Colon (tissue), 2 donors: ENCODE results near the gene OXSR1.

ENCODE experiments used
- FAIRE-seq: peaks from 2 replicates; lab custom pipeline; 2012; peaks lifted over from hg19 to GRCh38; lab: Jason Lieb, UNC
- donor health status: control.
- donor health status: control.

OXSR1 gene

DNA sequence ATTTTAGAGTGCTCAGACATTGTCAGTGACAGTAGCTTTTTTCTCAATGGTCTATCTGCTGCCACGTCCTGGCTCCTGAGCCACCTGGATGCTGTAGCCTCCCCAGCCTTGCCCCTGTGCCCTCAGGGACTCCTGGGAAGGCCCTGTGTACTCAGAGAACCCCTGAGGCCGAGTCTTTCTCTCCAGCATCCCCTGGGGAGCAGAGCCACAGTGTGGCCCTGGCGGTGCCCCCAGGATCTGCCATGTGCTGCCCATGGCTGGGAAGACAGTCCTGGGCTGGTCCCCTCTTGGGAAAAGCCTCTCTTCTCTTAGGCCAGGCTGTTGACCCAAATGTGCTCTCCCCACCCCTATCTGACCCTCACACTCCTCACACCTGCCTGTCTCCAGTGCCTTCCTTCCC, 21.8 kb upstream of the OXSR1 start:
- FAIRE-seq, result no peak

DNA sequence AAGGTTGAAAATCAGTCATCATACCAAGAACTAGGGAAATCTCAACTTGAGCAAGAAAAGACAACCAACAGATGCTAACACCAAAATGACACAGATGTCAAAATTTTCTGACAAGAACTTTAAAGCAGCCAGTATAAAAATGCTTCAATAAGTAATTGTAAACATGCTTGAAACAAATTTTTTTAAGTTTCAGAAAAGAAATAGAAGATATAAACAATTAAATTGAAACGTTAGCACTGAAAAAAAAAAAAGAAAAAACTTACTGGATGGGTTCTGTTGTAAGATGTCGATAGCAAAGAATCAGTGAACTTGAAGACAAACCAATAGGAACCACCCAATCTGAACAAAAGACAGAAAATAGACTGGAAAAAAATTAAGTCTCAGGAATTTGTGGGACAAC, 18.8 kb upstream of the OXSR1 start:
- FAIRE-seq, result no peak

DNA sequence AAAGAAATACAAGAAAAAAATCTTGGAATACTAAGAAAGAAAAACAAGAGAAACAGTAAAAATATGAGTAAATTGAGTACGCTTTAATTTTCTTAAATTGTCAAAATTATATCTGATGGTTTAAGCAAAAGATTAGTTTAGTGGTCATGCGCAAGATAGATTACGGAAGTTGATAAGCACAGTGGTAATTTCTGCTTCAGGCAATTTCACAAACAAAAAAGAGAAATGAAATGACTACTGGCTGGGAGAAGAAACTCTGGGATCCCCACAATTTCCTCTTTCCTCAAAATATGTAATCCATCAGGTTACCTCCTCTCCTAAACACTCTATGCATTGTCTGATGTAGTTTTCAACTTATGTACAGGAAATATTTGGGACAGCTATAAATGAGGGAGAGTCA, 17.9 kb upstream of the OXSR1 start:
- FAIRE-seq, result no peak

DNA sequence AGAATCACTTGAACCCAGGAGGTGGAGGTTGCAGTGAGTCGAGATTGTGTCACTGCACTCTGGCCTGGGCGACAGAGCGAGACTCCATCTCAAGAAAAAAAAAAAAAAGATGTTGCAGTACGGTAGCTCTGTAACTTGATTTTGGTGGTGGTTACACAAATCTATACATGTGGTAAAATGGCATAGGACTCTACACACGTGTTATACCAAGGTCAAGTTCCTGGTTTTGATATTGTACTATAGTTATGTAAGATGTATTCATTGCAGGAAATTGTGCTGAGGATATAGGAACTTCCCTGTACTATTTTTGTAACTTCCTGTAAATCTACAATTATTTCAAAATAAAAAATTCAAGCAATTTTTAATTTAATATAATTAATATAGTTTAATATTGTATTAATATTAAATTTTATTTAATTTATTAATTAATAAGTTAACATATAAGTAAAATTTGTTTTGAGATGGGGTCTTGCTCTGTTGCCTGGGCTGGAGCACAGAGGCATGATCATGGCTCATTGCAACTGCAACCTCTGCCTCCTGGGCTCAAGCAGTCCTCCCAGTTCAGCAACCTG, 16.9 kb upstream of the OXSR1 start:
- no peak for FAIRE-seq

DNA sequence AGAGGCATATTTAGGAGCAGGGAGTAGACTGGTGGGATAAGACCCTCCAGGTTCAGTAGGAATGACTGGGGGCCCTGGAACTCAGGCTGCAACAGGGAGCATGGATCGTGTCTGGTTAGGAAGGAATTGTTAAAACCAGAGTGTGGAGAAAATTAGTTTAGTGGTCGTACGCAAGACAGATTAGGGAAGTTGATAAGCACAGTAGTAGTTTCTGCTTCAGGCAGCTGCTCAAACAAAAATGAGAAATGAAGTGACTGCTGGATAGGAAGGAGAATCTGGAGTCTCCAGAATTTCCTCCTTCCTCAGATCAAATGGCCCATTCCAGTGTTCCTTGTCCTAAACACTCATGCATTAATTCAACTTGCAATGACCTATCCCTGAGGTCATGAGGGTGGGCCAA, 15.6 kb upstream of the OXSR1 start:
- no peak for FAIRE-seq

DNA sequence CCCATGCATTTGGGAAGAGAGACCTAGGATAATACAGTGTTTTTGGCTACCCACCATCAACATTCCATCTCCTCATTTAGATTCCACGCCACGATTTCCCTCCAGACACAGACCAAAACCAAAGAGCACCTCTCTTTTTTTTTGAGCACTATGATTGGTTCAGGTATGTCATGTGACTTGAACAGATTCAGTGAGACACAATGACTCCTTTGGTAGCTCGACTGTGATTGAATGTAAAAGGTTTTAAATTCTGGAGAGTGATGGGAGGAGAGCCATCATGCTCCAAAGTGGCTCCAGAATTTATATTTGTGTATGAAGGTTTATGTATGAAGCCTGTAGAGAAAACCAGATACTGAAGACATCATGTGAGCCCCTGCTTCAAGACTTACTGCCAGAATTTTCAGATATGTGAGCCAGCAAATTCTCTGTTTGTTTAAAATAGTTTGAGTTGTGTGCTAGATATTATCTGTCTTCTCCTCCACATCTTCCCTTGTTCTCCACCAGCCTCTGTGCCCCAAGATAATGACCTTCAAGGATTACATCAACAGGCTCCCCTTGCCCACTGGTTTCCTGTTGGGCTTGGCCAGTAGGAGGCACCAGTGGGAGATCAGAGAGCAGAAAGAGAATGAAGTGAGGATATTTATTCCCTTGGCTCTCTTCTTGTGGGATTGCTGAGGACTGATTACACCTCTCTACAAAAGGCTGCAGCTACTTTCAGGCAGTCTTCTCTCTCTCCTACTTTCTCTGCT, 14.4 kb upstream of the OXSR1 start:
- FAIRE-seq, result no peak

DNA sequence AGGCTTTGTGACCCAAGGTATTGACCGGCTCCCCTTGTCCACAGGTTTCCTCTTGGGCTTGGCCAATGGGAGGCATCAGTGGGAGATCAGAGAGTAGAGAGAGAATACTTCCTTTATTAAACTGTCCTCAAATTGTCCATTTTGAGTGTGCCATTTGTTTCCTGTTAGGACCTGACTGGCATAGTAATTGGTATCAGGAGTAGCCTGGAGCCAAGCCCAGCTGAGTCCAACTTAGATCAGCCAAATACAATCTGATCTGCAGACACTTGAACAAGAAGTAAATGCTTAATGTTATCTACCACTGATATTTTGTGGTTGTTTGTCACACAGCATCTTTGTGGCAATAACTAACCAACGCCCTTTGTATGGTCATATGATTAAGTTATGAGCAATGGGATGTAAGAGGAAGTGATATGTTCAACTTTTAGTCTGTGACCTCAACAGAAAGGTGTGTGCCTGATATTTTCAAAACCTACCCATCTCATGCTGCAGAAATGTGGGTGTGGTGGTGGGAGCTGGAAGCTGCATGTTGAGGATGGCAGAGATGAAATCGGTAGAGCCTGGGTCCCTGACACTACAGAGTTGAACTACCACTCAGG, 13.6 kb upstream of the OXSR1 start:
- no peak for FAIRE-seq

DNA sequence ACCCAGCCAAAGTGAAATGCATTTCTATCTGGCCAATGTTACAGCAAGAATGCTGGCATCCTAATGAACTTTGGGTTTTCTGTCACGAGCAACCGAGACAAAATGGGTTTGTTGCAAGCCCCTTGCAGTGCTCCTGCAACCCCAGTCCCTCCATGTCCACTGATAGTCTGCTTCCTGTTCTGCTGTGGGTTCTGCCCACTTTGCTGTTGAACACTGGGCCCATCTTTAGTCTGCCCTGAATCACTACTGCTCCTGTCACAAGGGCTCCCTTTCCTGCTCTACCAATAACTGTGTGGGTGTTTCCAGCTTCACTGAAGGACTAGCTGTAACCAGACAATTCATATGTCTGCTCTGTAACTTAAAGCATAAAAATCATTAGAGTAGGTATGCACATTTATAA, 12.7 kb upstream of the OXSR1 start:
- no peak for FAIRE-seq

DNA sequence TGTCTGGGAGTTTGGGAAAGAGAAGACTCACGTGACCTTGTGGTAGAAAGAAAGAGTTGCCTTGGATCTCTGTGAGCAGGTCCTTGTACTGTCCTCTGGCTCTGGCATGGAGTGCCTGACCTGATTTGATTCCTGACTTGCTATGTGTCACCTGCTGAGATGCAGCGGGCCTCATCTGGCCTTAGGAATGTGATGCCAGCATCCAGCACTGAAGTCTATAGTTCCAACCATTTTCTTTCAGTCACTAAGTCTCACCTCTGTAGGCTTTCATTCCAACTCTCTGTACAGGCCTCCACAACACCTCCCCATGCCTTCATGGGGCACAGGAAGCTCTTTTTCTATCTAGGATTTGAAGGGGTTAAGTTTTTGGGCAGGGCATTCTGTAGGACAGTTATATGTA, 12.1 kb upstream of the OXSR1 start:
- FAIRE-seq, result no peak

DNA sequence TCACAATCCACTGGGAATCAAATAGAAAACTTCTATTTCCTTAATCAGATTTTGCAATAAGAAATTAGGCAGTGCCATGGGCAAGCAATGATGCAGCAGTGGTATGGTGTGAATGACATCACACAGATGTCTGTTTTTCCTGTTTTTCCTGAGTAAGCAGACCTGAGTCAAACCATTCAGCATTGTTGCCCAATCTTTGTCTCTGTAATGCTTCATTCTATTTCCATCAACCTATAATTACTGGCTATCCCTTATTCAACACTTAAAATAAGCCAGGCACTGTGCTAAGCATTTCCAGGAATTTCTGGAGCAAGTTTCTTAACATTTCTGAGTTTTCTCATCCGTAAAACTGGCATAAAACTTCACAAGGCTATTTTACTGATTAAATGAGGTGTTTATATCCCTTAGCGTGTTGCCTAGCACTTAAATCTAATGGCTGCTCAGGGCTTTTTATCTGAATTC, 11.3 kb upstream of the OXSR1 start:
- FAIRE-seq, result no peak

DNA sequence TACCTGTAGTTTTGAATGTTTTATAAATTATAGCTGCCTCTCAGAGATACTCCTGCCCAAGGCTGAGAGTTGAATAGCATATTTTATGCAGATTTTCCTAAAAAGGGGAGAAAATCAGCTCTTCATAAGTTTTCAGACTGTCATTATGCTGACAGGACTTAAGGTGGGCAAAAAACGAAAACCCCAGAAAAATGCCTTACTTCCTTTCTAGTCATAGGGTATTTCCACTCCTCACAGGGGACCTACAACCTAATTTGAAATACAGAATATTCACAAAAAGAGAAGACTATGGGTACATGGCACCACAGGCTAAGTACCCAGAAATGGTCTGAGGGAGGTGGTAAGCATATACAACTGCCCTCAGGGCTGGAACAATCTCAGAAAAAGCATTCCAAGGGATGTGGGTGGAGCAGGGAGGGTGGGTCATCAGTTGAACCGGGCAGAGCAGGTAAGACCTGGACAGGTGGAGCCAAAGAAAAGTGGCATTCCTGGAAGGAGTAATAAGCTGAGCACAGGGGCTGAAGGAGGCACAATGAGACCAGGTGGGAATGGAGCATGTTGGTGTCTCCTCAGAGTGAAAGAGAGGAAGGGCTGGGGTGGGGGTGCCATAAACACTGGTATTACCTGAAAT, 10.6 kb upstream of the OXSR1 start:
- no peak for FAIRE-seq

DNA sequence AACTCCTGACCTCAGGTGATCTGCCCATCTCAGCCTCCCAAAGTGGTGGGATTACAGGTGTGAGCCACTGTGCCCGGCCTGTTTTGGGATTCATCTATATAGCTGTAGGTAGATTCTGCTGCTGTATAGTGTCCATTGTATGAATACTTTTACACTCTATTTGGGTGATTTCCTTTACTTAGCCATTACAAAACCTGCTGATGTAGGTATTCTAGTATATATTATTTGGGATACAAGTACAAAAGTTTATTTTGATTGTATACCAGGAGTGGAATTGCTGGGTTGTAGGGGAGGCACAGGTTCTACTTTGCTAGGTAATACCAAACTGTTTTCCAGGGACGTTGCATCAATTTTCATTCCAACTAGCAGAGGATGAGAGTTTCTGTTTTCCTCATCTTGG, 9.5 kb upstream of the OXSR1 start:
- no peak for FAIRE-seq

DNA sequence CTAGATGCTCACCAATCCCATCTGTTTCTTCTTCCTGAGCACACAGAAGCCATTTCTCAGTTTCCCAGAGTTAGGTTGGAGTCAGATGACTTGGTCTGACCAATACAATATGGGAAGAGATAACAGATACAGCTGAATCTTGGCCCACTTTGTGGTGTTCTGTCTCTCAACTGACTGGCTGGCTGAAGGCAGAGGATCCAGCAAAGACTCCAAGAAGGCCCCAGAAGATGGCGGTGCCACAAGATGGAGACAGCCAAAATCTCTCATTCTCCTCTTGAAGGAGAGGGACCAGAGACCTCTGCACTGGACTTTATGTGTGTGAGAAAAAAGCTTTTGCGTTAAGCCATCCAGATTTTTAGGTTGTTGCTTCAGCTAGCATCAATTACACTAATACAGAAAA, 8.2 kb upstream of the OXSR1 start:
- no peak for FAIRE-seq

DNA sequence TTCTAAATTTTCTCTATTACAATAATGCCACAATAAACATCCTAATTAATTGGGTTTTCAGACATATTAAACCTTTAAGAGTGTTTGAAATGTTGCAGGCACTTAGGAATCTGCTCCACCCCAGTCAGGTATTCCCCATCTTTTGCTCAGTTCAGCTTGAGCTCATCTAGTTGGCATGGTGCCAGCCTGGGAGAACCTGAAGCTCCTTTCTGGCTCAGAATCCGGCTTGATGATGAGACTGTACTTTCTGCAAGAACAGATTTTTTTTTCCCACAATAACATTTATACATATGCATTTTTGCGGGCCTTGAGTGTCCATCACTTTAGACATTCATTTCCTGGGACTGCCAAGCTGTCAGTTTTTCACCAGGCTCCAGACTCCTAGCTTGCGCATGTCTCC, 7.7 kb upstream of the OXSR1 start:
- FAIRE-seq, result no peak

DNA sequence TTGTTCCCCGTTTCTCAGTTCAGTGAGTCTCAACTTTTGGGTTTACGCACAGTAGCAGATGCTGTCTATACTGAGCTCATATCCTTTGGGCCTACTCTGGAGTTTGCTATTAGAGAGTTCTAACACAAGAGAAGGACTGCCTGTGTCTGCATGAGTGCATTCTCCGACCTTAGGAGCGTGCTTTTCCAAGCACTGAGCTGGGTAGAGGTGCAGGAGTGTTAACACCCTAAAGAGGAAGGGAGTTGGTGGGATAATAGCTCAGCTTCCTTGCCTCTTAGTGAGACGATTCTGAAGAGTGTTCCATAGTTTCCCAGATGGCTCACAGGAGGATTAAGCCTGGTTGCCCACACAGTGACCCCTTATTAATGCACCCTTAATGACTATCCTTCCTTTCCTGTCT, 6.9 kb upstream of the OXSR1 start:
- FAIRE-seq, result no peak

DNA sequence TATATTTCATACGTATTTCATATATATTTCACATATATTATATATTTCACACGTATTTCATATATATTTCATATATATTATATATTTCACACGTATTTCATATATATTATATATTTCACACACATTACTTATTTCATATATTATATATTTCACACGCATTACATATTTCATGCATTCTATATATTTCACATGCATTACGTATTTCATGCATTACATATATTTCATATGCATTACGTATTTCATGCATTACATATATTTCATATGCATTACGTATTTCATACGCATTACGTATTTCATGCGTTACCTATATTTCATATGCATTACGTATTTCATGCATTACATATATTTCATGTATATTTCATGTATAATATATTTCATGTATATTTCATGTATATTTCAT, 4.6 kb upstream of the OXSR1 start:
- peak; percentile 14 for FAIRE-seq

DNA sequence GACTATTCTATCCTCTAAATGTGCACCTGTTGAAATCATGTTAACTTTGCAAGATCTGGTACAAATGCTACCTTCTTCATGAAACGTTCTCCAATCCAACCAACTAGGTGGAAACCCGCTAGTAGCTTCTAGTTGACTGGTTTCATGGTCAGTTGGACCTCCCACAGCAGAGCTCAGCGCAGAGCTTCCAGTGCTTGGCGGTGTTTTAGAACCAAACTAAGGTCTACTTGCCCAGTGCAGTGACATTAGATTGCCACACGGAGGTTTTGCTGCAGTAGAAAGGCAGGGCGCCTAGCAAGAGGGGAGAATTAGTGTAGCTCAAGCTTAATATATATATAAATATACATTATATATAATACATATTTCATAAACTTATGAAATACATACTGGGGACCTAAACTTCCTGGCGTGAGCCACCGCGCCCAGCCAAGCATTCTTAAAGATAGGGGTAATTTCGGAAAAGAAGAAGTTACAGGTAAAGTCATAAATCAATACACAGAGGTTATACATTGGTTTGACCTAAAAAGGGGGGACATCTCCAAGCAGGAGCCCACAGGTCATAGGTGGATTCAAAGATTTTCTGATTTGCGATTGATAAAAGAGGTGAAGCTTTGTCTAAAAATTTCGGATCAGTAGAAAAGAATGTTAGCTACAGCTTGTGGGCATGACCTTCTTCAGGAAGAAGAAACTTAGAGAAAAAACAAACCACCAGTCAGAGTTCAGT, 2.1 kb upstream of the OXSR1 start:
- FAIRE-seq, result no peak

DNA sequence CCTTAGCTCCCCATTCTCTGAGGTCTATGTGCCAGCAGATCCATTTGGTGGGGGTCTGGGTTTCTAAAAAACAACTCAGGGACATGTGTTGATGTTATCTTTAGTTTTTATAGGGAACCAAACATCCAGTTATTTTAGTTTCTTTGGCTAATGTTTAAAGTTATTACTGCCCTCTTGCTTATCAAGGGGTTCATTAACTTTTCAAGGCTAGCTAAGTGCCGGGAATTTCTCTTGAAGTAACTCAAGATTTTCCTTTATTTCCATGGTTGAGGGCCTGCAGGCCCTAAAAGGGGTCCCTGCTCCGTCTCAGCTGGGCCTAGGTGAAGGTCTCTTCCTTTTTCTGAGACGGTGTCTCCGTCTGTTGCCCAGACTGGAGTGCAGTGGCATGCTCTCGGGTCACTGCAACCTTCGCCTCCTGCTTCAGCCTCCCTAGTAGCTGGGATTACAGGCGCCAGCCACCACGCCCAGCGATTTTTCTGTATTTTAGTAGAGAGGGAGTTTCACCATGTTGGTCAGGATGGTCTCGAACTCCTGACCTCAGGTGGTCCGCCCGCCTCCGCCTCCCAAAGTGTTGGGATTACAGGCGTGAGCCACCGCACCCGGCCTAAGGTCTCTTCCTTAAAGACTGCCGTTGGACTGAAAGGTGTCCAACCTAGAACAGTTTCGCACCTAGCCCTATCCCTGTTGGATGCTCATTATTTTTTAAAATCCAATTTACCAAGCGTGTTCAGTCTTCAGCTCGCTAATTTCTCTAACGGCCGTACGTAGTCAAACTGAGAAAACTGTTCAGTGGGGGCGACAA, 1.3 kb upstream of the OXSR1 start:
- no peak for FAIRE-seq

DNA sequence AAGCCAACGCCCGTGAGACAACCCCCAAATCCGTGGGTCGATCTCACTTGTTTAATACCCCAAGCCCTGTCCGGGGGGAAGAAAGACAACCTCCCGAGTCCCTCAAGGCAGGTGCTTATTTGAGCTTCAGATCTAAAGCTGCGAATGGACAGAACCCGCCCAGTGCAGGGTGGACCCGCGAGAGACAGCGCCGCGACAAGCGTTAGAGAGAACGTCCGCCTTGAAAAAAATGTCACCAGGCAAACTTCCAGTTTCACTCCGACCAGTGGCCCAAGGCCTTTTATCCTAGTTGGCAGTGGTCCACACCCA, 740 bp upstream of the OXSR1 start:
- no peak for FAIRE-seq

DNA sequence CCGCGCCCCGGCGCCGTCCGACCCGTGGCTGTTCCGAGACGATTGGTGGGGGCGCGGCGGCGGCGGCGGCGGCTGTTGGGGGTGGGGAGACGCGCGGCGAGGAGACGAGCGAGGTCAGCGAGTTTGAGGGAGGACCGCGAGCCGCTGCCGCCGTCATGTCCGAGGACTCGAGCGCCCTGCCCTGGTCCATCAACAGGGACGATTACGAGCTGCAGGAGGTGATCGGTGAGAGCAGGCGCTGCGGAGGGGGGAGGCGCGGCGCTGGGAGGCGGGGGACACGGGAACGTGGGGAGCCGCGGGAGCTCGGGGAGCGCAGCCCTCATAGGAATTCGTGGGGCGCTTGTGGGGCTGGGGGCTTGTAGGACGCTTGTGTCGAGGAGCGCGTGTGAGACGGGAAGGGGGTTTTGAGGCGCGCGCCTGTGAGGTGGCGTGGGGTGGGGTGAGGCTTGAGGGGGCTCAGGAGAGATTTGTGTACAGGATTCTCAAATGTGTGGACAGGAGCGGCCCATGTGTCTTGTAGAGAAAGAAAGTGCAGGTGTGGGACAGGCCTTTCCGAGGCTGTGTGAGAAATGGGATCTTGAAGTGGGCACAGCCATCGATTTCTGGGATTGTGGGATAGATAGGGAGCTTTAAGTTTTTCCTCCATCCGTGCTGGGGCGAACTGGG, 518 bp downstream of the OXSR1 start:
- FAIRE-seq, result no peak

DNA sequence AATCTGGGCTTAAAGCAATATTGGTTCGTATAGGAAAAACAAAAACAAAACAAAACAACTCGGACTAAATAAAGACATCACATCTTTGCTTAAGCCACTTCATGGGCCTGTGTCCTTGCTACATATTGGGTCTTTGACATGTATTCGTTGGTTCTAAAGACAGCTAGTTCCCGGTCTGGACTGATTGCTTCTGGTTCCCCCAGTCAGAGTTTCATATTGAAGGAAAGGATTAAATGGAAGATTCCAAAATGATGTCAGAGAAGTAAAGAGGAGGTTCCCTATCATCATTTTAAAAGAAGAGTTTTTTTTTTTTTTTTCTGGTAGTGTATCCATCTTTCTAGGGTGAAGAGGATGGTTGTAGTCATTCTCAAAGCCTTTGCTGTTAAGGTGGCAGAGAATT, 2.3 kb downstream of the OXSR1 start:
- FAIRE-seq, result no peak
